ENCODE data around the gene KCNE4.

The KCNE4 gene, protein sequence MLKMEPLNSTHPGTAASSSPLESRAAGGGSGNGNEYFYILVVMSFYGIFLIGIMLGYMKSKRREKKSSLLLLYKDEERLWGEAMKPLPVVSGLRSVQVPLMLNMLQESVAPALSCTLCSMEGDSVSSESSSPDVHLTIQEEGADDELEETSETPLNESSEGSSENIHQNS

GRCh38 chr2:223051693-223052289 lies at the start of gene KCNE4:
Gene KCNE4 (plus strand): TSS chr2:223052190. CDS start chr2:223052831, 641 bp downstream.
- no peak for DNase-seq

DNA sequence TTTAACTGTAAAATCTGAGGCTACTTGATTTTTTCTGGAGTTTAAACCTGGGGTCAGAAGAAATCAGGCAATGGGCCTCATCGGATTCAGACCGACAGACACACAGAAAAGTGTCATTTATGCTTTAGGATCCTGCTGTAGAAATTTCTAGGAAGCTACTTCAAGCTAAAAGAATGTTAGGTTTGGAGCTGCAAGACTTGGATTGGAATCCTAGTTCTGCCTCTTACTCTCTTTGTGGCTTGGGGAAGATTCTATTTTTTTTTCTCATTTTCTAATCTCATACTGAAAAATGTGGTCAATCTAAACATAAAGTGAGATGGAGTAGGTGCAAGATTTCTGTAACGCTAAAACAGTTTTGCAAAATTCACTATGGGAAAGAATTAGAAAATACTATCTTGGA lies 48.8 kb upstream of the KCNE4 start:
- no peak for DNase-seq

- DNase-seq, result no peak
Observed at GRCh38 chr2:223005496-223005895, 46.5 kb upstream of the KCNE4 start.

DNA sequence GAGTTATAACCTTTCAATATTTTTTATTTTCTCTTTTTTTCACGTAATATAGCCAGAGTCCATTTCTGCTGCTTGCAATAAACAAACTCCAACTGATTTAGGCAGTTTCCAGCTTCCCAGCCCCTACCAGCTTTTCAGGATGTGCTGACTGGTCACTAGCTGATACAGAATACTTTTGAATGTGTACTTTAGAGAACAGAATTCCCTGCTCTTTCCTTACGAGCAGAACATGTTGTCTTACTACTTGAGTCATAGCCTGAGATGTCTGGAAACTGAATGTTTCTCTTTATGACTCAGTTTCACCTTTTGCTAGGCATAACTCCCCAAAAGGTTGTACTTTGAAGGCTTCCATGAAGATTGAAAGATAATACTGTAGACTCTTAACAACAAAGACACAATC lies 44.5 kb upstream of the KCNE4 start:
- no peak for DNase-seq

- DNase-seq, result no peak
Observed at GRCh38 chr2:223008162-223008561, 43.8 kb upstream of the KCNE4 start.

DNA sequence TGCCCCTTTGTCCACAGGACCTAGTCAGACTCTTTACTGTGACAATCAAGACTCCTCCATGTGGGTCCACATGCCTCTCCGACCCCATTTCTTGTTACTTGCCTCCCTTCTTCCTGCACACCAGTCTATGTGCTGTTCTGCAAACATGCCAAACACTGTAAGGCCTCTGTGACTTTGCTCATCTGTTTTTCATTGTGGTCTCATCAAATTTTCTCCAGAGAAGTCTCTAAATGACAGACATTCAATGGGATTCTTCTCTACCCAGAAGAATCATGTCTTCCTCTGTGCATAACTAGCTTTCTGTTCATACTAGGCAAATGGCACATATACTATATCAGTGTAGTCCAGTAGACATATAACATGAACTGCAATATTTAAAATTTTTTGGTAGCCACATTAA lies 43.0 kb upstream of the KCNE4 start:
- no peak for DNase-seq

GRCh38 chr2:223010641-223011040 lies 41.3 kb upstream of the KCNE4 start:
- DNase-seq, result no peak

DNA sequence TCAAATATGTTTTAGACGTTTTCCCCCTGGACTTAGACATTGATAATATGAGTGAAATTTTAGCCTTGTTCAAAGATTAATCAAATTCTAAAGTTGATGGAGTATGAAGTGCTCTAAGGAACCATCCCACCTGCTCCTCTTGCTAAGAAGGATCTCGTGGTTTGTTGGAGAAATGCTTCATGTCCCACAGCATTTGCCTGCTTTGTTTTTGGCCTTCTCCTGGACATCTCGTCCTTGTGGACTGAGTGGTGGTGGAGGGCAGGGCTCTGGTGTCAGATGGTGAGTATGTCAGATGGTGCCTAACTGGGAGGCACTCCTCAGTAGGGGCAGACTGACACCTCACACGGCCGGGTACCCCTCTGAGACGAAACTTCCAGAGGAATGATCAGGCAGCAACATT lies 39.7 kb upstream of the KCNE4 start:
- no peak for DNase-seq

DNA sequence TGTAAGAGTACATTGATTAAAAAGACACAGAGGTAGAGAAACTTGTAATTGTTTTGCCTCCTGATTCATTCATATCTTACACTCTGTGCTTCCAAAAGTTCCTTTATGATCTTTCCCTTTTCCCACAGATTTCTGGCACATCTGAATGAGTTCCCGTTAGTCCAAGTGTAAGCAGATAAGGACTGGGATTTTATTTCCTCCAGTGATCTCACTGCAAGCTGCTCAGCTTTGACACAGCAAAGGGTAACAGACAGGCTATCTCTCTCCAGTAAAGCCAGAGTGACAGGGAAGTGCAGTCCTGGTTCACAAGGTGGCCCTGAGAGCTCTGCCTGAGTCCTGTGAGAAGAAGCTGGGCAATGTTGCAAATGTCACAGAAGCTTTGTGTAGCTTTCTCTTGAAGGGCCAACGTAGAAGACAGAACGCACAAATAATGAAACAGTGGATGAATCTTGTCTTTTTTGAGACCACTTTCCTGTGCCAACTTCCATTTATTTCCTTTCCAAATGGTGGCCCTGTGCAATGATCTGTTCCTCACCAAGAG lies 32.5 kb upstream of the KCNE4 start:
- no peak for DNase-seq

- DNase-seq, result no peak
Observed at GRCh38 chr2:223019987-223020717, 31.8 kb upstream of the KCNE4 start.

GRCh38 chr2:223020971-223021675 lies 30.9 kb upstream of the KCNE4 start:
- DNase-seq, result no peak

DNA sequence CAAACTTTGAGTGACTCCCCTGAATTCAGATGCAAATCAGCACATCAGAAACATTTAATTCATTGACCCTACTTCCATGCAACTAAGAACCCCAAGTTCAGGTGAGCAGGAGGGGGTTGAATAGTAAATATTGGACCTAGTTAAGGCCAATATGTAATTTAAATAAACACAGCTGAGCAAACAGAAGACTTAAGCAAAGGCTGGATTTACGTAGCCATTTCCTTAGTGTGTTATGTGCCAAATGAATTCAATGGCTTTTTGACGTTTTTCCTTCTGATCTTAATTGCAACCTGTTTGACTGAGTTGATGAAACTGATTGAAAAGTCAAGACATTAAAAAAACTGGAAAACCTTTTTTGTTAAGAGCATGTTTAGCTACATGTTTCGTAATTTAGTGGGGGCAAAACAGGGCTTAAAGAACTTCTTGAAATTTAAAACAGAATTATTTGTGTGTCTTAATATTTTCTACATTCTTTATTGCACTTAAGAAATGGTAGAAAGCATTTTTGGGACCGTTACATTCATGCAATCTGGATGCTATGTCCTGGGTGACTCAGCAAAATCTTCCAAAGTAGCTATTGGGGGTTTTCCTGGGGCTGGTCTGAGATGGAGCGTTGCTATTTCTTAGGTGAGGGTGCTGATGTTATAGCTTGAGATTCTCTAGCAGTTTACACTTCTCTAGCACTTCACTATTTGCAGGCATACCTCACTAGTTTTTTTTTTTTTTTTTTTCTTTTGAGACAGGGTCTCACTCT lies 25.5 kb upstream of the KCNE4 start:
- DNase-seq, result no peak

GRCh38 chr2:223027442-223027841 lies 24.5 kb upstream of the KCNE4 start:
- DNase-seq, result no peak

GRCh38 chr2:223029287-223029686 lies 22.7 kb upstream of the KCNE4 start:
- DNase-seq, result no peak

DNA sequence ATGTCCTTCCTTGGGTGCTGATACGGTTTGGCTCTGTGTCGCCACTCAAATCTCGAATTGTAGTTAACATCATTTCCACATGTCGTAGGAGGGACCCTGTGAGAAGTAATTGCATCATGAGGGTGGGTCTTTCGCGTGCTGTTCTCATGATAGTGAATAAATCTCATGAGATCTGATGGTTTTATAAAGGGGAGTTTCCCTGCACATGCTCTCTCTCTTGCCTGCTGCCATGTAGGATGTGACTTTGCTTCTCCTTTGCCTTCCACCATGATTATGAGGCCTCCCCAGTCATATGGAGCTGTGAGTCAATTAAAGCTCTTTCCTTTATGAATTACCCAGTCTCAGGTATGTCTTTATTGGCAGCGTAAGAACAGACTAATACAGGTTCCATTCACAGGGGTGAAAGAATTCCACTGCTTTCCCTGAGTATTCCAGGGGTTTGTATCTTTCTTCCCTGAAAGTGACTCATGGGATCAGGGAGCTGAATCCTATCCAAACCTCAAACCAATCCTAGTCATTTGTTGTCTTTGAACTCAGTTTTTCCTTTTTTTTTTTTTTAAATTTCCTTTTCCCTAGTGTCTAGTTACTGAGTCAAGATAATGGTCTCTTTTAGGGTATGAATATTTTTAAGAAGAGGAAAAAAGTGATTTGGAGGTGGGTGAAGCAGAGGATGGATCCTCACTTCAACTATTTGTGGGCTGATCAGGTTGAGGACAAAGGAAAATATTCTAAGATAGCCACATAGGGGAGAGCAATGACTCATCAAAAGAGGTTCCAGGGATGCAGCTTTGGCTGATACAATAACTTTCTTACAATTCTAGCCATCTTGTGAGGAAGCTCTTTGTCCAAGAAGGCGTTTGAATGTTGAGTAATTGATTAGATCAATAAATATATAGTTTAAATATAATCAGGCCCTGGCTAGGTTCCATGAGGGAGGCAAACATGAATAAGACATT lies 19.5 kb upstream of the KCNE4 start:
- no peak for DNase-seq

DNA sequence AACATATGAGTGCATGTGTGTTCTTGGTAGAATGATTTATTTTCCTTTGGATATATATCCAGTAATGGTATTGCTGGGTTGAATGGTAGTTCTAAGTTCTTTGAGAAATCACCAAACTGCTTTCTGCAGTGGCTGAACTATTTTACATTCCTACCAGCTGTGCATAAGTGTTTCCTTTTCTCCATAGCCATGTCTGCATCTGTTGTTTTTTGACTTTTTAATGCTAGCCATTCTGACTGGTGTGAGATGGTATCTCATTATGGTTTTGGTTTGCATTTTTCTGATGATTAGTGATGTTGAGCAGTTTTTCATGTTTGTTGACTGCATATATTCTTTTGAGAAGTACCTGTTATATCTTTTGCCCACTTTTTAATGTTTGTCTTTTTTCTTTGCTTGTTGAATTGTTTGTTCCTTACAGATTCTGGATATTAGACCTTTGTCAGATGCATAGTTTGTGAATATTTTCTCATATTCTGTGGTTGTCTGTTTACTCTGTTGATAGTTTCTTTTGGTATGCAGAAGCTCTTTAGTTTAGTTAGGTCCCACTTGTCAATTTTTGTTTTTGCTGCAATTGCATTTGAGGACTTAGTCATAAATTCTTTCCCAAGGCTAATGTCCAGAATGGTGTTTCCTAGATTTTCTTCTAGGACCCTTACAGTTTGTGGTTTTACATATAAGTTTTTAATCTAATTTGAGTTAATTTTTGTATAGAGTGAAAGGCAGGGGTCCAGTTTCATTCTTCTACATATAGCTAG lies 17.6 kb upstream of the KCNE4 start:
- no peak for DNase-seq

GRCh38 chr2:223036790-223037444 lies 15.1 kb upstream of the KCNE4 start:
- no peak for DNase-seq

GRCh38 chr2:223037445-223037800 lies 14.6 kb upstream of the KCNE4 start:
- no peak for DNase-seq

- no peak for DNase-seq
Observed at GRCh38 chr2:223039618-223040017, 12.4 kb upstream of the KCNE4 start.

DNA sequence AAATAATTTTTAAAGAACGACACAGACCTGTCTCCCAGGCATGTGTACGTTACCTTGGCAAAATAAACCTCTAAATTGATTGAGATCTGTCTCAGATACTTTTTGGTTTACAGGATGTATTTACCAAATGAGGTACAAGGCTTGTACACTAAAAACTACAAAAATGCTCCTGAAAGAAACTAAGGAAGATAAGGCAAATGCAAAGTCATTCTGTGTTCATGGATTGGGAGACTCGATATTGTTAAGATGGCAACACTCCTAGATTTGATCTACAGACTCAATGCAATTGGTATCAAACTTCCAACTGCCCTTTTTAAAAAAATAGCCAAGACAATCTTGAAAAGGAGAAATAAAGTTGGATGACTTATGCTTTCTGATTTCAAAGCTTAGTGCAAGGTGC lies 11.5 kb upstream of the KCNE4 start:
- DNase-seq, result no peak

Data from RPMI8226 (cell line).